ENCODE data around the gene RAD50.

The RAD50 gene

DNA sequence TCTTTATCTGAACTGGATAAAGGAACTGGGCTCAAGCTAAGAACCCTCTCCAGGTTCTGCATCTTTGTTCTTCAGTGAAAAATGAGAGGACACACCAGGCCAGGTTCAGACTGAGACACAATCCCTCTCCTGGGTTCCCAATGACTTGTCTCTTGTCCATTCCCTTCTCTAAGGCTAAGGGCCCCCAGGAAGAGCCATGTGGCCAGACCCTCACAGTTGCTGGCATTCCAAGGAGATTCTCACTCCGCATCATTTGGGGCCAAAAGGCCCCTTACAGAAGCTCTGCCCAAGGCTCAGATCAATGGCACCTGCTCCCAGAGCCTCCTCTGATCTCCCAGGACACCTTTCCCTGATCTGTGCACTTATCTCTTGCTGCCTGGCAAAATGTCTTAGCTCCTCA, 122.0 kb downstream of the RAD50 start:
- H3K4me1 Mint-ChIP-seq: peaks cover 4% of the 10 kb centered on the region
- no peak for DNase-seq
- H3K4me3 Mint-ChIP-seq: no peak overlapping the region
- H3K27me3 Mint-ChIP-seq (ENCODE audit: low read depth, poor library complexity): peaks cover 15% of the 10 kb centered on the region
- no peaks in the 10 kb centered on the region for H3K36me3 Mint-ChIP-seq (ENCODE audit: low read depth)
- H3K9me3 Mint-ChIP-seq: no peaks in the 10 kb centered on the region
- TF ChIP-seq, protein P1, sequence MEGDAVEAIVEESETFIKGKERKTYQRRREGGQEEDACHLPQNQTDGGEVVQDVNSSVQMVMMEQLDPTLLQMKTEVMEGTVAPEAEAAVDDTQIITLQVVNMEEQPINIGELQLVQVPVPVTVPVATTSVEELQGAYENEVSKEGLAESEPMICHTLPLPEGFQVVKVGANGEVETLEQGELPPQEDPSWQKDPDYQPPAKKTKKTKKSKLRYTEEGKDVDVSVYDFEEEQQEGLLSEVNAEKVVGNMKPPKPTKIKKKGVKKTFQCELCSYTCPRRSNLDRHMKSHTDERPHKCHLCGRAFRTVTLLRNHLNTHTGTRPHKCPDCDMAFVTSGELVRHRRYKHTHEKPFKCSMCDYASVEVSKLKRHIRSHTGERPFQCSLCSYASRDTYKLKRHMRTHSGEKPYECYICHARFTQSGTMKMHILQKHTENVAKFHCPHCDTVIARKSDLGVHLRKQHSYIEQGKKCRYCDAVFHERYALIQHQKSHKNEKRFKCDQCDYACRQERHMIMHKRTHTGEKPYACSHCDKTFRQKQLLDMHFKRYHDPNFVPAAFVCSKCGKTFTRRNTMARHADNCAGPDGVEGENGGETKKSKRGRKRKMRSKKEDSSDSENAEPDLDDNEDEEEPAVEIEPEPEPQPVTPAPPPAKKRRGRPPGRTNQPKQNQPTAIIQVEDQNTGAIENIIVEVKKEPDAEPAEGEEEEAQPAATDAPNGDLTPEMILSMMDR (IDR thresholded peaks at IDR 0.05): no peak
- no peak overlapping the region for H3K27ac Mint-ChIP-seq

DNA sequence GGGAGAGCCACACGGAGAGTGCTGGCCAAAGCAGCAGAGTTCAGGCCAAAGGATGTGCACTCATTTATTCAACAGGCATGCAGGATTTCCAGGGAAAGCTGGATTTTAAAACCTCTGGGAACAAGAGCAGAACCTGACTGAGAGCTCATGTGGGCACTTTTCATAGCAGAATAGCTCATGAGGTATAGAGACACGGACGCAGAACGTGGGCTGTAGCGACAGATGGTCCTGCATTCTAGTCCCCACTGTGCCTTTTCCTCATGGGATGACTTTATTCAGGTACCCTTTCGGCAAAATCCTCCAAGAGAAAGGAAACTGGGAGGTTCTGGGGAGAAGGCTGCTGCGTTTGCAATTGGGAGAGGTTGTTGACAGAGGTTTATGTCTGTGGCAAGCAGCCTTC, 122.4 kb downstream of the RAD50 start:
- peaks cover 4% of the 10 kb centered on the region for H3K4me1 Mint-ChIP-seq
- no peaks in the 10 kb centered on the region for H3K9me3 Mint-ChIP-seq
- no peak overlapping the region for H3K27ac Mint-ChIP-seq

DNA sequence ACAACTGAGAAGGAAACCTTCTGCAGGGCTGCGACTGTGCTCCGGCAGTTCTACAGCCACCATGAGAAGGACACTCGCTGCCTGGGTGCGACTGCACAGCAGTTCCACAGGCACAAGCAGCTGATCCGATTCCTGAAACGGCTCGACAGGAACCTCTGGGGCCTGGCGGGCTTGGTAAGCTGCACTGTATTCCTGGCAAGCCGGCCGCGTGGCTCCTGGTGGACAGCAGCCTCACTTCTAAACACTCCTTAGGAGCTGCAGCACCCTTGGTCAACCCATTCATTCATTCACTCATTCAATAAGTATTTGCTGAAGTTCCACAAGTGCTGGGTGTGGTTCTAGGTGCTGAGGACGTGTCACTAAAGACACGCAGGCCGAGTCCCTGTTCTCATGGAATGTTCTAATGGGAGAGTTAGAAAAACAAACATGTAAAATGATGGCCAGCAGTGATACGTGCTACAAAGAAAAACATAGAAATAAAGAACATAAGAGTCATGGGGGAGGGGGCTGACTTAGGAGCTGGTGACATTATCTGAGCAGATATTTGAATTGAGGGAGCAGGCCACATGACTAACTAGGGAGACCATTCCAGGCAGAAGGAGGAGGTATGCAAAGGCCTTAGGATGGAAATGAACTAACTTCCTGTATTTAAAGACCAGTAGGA, 123.1 kb downstream of the RAD50 start:
- TF ChIP-seq, protein P1 (IDR thresholded peaks at IDR 0.05): no peak
- peaks cover 4% of the 10 kb centered on the region for H3K4me1 Mint-ChIP-seq
- DNase-seq: no peak
- H3K4me3 Mint-ChIP-seq: no peak overlapping the region
- no peaks in the 10 kb centered on the region for H3K9me3 Mint-ChIP-seq
- no peaks in the 10 kb centered on the region for H3K36me3 Mint-ChIP-seq (ENCODE audit: low read depth)
- no peak overlapping the region for H3K27ac Mint-ChIP-seq
- peaks cover 15% of the 10 kb centered on the region for H3K27me3 Mint-ChIP-seq (ENCODE audit: low read depth, poor library complexity)

More for the DNA sequence above, 122.4 kb downstream of the RAD50 start:
- Mint-ChIP-seq H3K36me3 (ENCODE audit: low read depth) (no peaks in the 10 kb centered on the region), H3K27me3 (ENCODE audit: low read depth, poor library complexity) (peaks cover 15% of the 10 kb centered on the region), H3K4me3 (no peak overlapping the region)
- DNase-seq: no peak
- TF ChIP-seq, protein P1 (IDR thresholded peaks at IDR 0.05): no peak

DNA sequence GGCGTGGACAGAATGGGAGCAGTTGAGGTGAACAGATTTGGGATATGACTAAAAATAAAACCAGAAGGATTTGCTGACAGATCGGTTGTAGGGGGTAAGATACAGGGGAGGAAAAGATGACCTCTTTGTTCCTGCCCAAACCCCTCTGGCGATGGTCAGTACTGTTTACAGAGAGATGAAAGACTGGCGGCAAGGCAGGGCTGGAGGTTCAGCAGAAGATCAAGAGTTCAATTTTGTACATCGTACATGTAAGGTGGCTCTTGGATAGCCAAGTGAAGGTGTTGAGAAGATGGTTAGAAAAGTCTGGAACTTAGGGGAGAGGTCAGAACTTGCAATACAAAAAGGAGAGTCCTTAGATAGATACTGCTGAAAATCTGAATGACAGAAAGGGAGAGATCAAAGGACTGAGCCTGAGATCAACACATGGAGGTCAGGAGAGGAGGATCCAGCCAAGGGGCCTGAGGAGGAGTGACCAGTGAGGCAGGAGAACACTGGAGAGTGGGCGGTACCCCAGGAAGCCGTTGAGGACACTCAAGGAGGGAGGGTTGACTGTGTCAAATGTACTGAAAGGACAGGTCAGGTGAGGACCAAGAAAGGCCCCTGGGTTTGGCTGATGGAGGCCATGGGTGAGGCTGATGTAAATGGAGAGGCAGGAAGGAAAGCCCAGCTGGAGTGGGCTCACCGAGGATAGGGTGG, 124.2 kb downstream of the RAD50 start:
- DNase-seq: no peak
- H3K9me3 Mint-ChIP-seq: no peaks in the 10 kb centered on the region
- H3K4me3 Mint-ChIP-seq: no peak overlapping the region
- H3K36me3 Mint-ChIP-seq (ENCODE audit: low read depth): no peaks in the 10 kb centered on the region
- no peak overlapping the region for H3K27ac Mint-ChIP-seq
- TF ChIP-seq, protein P1 (IDR thresholded peaks at IDR 0.05): no peak
- H3K27me3 Mint-ChIP-seq (ENCODE audit: low read depth, poor library complexity): peaks cover 9% of the 10 kb centered on the region
- H3K4me1 Mint-ChIP-seq: peaks cover 4% of the 10 kb centered on the region

DNA sequence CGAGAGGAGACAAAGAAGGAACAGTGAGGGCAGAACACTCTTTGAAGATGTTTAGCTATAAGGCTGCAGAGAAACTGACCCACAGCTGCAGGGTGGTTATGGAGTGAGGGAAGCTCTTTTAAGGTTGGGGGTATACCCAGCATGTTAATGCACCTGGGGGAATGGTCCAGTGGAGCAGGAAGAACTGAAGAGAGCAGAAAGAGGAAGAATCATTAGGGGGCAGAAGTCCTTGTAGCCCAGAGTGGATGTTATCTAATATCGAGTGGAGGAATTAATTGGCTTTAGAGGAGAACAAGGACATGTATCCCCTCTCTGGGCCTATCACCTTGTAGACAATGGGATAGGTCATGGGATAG, 124.7 kb downstream of the RAD50 start:
- H3K4me3 Mint-ChIP-seq: no peak overlapping the region
- no peaks in the 10 kb centered on the region for H3K9me3 Mint-ChIP-seq

More for the DNA sequence above, 124.7 kb downstream of the RAD50 start:
- H3K4me1 Mint-ChIP-seq: peaks cover 4% of the 10 kb centered on the region
- DNase-seq: no peak
- H3K27ac Mint-ChIP-seq: no peak overlapping the region
- peaks cover 13% of the 10 kb centered on the region for H3K27me3 Mint-ChIP-seq (ENCODE audit: low read depth, poor library complexity)
- TF ChIP-seq, protein P1 (IDR thresholded peaks at IDR 0.05): no peak
- H3K36me3 Mint-ChIP-seq (ENCODE audit: low read depth): no peaks in the 10 kb centered on the region

All from nephron progenitor cell (in vitro differentiated cells).